H1 (cell line): ENCODE measurements around the gene TIGD2. TPM values are rescaled to one million over a fixed set of nuclear protein-coding genes. Genes with fewer than 3 reads are reported as not detected.

Experiments
- CTCF ChIA-PET: fragments of 300-600 bp; sonication (Branson Sonifier 250); formaldehyde crosslinking; loops from one replicate; lab custom pipeline; 2021; ENCODE audit not compliant: partially characterized antibody; lab: Charles Lee
- POLR2A ChIA-PET: fragments of 300-600 bp; sonication (Branson Sonifier 250); formaldehyde crosslinking; loops from one replicate; lab custom pipeline; 2021; ENCODE audit warnings: inconsistent platforms; ENCODE audit not compliant: partially characterized antibody; lab: Charles Lee
- DNase-seq, 2 experiments: peaks; one replicate each; pipeline versions ENCODE4 v3.0.0 to v3.0.0-alpha.2; 2010 to 2022; ENCODE audit warnings: low spot score in 2 of 2, low read depth in 1 of 2, mixed read lengths in 1 of 2
- FAIRE-seq: peaks from 2 replicates; lab custom pipeline; 2011; peaks lifted over from hg19 to GRCh38; lab: Jason Lieb, UNC
- H2AFZ ChIP-seq: 2 replicates; pipeline ENCODE4 v1.8.1; 2012; ENCODE audit warnings: low read length, inconsistent platforms
- H2AK5ac ChIP-seq: 2 replicates; pipeline ENCODE4 v1.6.1; 2013; ENCODE audit warnings: low read depth, low read length
- H2BK120ac ChIP-seq: replicated peaks from 2 replicates; pipeline ENCODE3; 2013; ENCODE audit warnings: low read depth, low read length, inconsistent platforms
- H2BK12ac ChIP-seq: 2 replicates; pipeline ENCODE4 v1.6.1; 2013; ENCODE audit warnings: low read depth, low read length
- H2BK15ac ChIP-seq: 2 replicates; pipeline ENCODE4 v1.6.1; 2013; ENCODE audit warnings: low read length
- H2BK20ac ChIP-seq: 2 replicates; pipeline ENCODE4 v1.6.1; 2013; ENCODE audit warnings: low read length
- H2BK5ac ChIP-seq: 2 replicates; pipeline ENCODE4 v1.6.1; 2013; ENCODE audit warnings: low read depth, low read length
- H3K14ac ChIP-seq: 2 replicates; pipeline ENCODE4 v1.6.1; 2013; ENCODE audit warnings: inconsistent platforms; ENCODE audit not compliant: insufficient read length
- H3K18ac ChIP-seq: 2 replicates; pipeline ENCODE4 v1.6.1; 2013; ENCODE audit warnings: low read length; ENCODE audit errors: extremely low read depth
- H3K23ac ChIP-seq: 2 replicates; pipeline ENCODE4 v1.6.1; 2013; ENCODE audit warnings: inconsistent platforms; ENCODE audit not compliant: insufficient read length
- H3K23me2 ChIP-seq: 2 replicates; pipeline ENCODE4 v1.6.1; 2013; ENCODE audit warnings: low read depth, low read length
- H3K27ac ChIP-seq: 2 replicates; pipeline ENCODE4 v1.6.1; 2011; ENCODE audit warnings: low read depth, low read length, inconsistent platforms
- H3K27me3 ChIP-seq, 4 experiments: replicated peaks in 1 of 4; 1 replicate in 1 of 4; 2 replicates in 3 of 4; pipeline versions ENCODE4 v1.6.1 to v1.8.1; 2011 to 2013; ENCODE audit warnings: low read length in 3 of 4, mild to moderate bottlenecking in 3 of 4, inconsistent platforms in 2 of 4, mixed read lengths in 2 of 4, moderate library complexity in 1 of 4; ENCODE audit not compliant: control insufficient read depth in 3 of 4, insufficient read depth in 3 of 4; ENCODE audit errors: extremely low read depth in 1 of 4
- H3K36me3 ChIP-seq, 4 experiments: 2 replicates each; pipeline versions ENCODE4 v1.6.1 to v1.8.1; 2011 to 2013; ENCODE audit warnings: mild to moderate bottlenecking in 4 of 4, low read length in 3 of 4, moderate library complexity in 2 of 4, control low read depth in 1 of 4, inconsistent platforms in 1 of 4; ENCODE audit not compliant: insufficient read depth in 4 of 4, control insufficient read depth in 2 of 4
- H3K4ac ChIP-seq: replicated peaks from 2 replicates; pipeline ENCODE3; 2013; ENCODE audit warnings: low read length, low read depth, mixed read lengths, inconsistent platforms; ENCODE audit not compliant: insufficient read length
- H3K4me1 ChIP-seq, 4 experiments: replicated peaks in 1 of 4; 1 replicate in 1 of 4; 2 replicates in 3 of 4; pipeline versions ENCODE4 v1.6.1 to v1.8.1; 2011 to 2013; ENCODE audit warnings: low read length in 3 of 4, inconsistent platforms in 2 of 4, mixed read lengths in 1 of 4; ENCODE audit not compliant: insufficient read depth in 4 of 4, control insufficient read depth in 3 of 4
- H3K4me2 ChIP-seq, 2 experiments: 2 replicates each; pipeline versions ENCODE4 v1.6.1 to v1.8.1; 2011 to 2013; ENCODE audit warnings: low read depth in 2 of 2, low read length in 2 of 2, control low read depth in 1 of 2, inconsistent platforms in 1 of 2, mild to moderate bottlenecking in 1 of 2; ENCODE audit not compliant: insufficient read depth in 1 of 2
- H3K4me3 ChIP-seq, 4 experiments: fragments of 200-600, 300-600 bp in 1 of 4; sonication (generic), shearing (Covaris generic), sonication (Bioruptor Twin) in 1 of 4; 2 replicates each; pipeline versions ENCODE4 v1.5.1 to v1.8.1; 2011 to 2016; ENCODE audit warnings: low read length in 4 of 4, low read depth in 3 of 4, control low read depth in 2 of 4, inconsistent platforms in 2 of 4, mild to moderate bottlenecking in 2 of 4, mixed read lengths in 1 of 4, moderate library complexity in 1 of 4; ENCODE audit not compliant: insufficient read depth in 2 of 4; ENCODE audit errors: extremely low read depth in 1 of 4
- H3K56ac ChIP-seq: replicated peaks from 2 replicates; pipeline ENCODE3; 2013; ENCODE audit warnings: low read depth, mild to moderate bottlenecking, mixed read lengths, low read length, inconsistent platforms; ENCODE audit not compliant: insufficient read length
- H3K79me1 ChIP-seq: 2 replicates; pipeline ENCODE4 v1.6.1; 2013; ENCODE audit warnings: low read depth, low read length, control low read depth
- H3K79me2 ChIP-seq, 2 experiments: 2 replicates each; pipeline versions ENCODE4 v1.6.1 to v1.8.1; 2012 to 2013; ENCODE audit warnings: low read length in 2 of 2, mild to moderate bottlenecking in 2 of 2, inconsistent platforms in 1 of 2; ENCODE audit not compliant: insufficient read depth in 2 of 2, control insufficient read depth in 1 of 2
- H3K9ac ChIP-seq, 4 experiments: replicated peaks in 1 of 4; 1 replicate in 1 of 4; 2 replicates in 3 of 4; pipeline versions ENCODE4 v1.6.1 to v1.8.1; 2011 to 2013; ENCODE audit warnings: low read depth in 3 of 4, low read length in 3 of 4, control low read depth in 2 of 4, mild to moderate bottlenecking in 2 of 4, moderate library complexity in 2 of 4, inconsistent platforms in 1 of 4; ENCODE audit errors: extremely low read depth in 1 of 4
- H3K9me3 ChIP-seq, 2 experiments: 2 replicates each; pipeline versions ENCODE4 v1.6.1 to v1.8.1; 2012 to 2013; ENCODE audit warnings: mild to moderate bottlenecking in 2 of 2, moderate library complexity in 2 of 2, control low read depth in 1 of 2, inconsistent platforms in 1 of 2, low read depth in 1 of 2, low read length in 1 of 2, mixed read lengths in 1 of 2; ENCODE audit not compliant: insufficient read depth in 2 of 2
- H4K20me1 ChIP-seq, 2 experiments: replicated peaks in 1 of 2; 2 replicates each; pipeline versions ENCODE3 to v1.8.1; 2011 to 2013; ENCODE audit warnings: inconsistent platforms in 2 of 2, low read length in 2 of 2, mild to moderate bottlenecking in 1 of 2; ENCODE audit not compliant: insufficient read depth in 2 of 2, control insufficient read depth in 1 of 2
- H4K5ac ChIP-seq: 2 replicates; pipeline ENCODE4 v1.6.1; 2013; ENCODE audit warnings: low read length, low read depth, mixed read lengths, inconsistent platforms; ENCODE audit not compliant: insufficient read length
- H4K8ac ChIP-seq: 2 replicates; pipeline ENCODE4 v1.8.0; 2013; ENCODE audit warnings: mild to moderate bottlenecking, moderate library complexity, low read length, inconsistent platforms; ENCODE audit not compliant: insufficient read depth; ENCODE audit errors: extremely low read depth
- H4K91ac ChIP-seq: replicated peaks from 2 replicates; pipeline ENCODE3; 2013; ENCODE audit warnings: low read length, mixed read lengths, inconsistent platforms; ENCODE audit not compliant: insufficient read length
- BRCA1 ChIP-seq: IDR thresholded peaks from 2 replicates; pipeline ENCODE4 v1.6.1; 2012; ENCODE audit warnings: low read depth, low read length, improper control_type of control experiment
- CHD1 ChIP-seq: IDR thresholded peaks from 2 replicates; pipeline ENCODE4 v1.6.1; 2012; ENCODE audit warnings: low read depth, low read length, improper control_type of control experiment
- FOSL1 ChIP-seq: IDR thresholded peaks from 2 replicates; pipeline ENCODE4 v1.6.1; 2011; ENCODE audit warnings: mild to moderate bottlenecking, low read depth, low read length, moderate library complexity; ENCODE audit not compliant: insufficient read depth
- GABPA ChIP-seq: IDR thresholded peaks from 2 replicates; pipeline ENCODE4 v1.6.1; 2011; ENCODE audit warnings: mild to moderate bottlenecking, low read length, moderate library complexity, borderline replicate concordance; ENCODE audit not compliant: insufficient read depth
- KDM4A ChIP-seq: IDR thresholded peaks from one replicate; pipeline ENCODE4 v1.7.1; 2012; ENCODE audit warnings: low read depth, mild to moderate bottlenecking, moderate library complexity, low read length, inconsistent platforms; ENCODE audit not compliant: severe bottlenecking
- POLR2A ChIP-seq, 2 experiments: IDR thresholded peaks; 1 replicate in 1 of 2; 2 replicates in 1 of 2; pipeline ENCODE4 v1.6.1; 2011; ENCODE audit warnings: low read depth in 2 of 2, low read length in 2 of 2, mild to moderate bottlenecking in 2 of 2; ENCODE audit errors: control extremely low read depth in 1 of 2
- RBBP5 ChIP-seq: IDR thresholded peaks from 2 replicates; pipeline ENCODE4 v1.7.1; 2012; ENCODE audit warnings: low read depth, mild to moderate bottlenecking, inconsistent platforms, low read length, moderate library complexity, borderline replicate concordance
- RNF2 ChIP-seq: fragments of 200-900, 300-1000 bp; sonication (generic); IDR thresholded peaks from 2 replicates; pipeline ENCODE4 v1.7.1; 2016; ENCODE audit warnings: borderline replicate concordance, low read depth, mild to moderate bottlenecking, antibody characterized with exemption, low read length; ENCODE audit not compliant: poor library complexity, severe bottlenecking; ENCODE audit errors: missing control alignments
- RXRA ChIP-seq: IDR thresholded peaks from 2 replicates; pipeline ENCODE4 v1.6.1; 2011; ENCODE audit warnings: low read depth, mild to moderate bottlenecking, low read length, moderate library complexity; ENCODE audit not compliant: insufficient read depth
- SAP30 ChIP-seq: fragments of 300-600 bp; sonication (generic); IDR thresholded peaks from 2 replicates; pipeline ENCODE4 v1.7.1; 2012; ENCODE audit warnings: low read length, moderate library complexity, mild to moderate bottlenecking, inconsistent platforms; ENCODE audit not compliant: insufficient read depth, insufficient replicate concordance
- TCF12 ChIP-seq: IDR thresholded peaks from 2 replicates; pipeline ENCODE4 v1.6.1; 2011; ENCODE audit warnings: low read depth, mild to moderate bottlenecking, low read length
- WGBS, 2 experiments: shearing (Covaris generic) in 1 of 2; methylation state at CpG; one replicate each; pipeline versions ENCODE4 v1.1.6 to v1.1.7; 2013 to 2015; ENCODE audit warnings: low lambda C conversion rate in 2 of 2, mixed read lengths in 2 of 2, inconsistent platforms in 1 of 2, low coverage in 1 of 2, missing lambda C conversion rate in 1 of 2; ENCODE audit not compliant: insufficient replicate concordance in 2 of 2, insufficient coverage in 1 of 2, insufficient read length in 1 of 2; ENCODE audit errors: extremely low coverage in 1 of 2, missing lambda C conversion rate in 1 of 2; 5-methylcytosine and 5-hydroxymethylcytosine counted together
- polyA plus RNA-seq, 7 experiments: library from polyadenylated mRNA; depleted of rRNA in 3 of 7; stranded (reverse) in 5 of 7; unstranded in 2 of 7; fragments of >200 nt in 5 of 7; fragments of 200-250 nt in 2 of 7; gene quantifications; 1 replicate in 5 of 7; 2 replicates in 1 of 7; 4 replicates in 1 of 7; pipeline versions ENCODE4 v1.2.1 to v1.2.3, GENCODE V29; 2011 to 2013; ENCODE audit warnings: missing spikeins in 2 of 7, mixed read lengths in 2 of 7
- total RNA-seq: library from RNA; stranded (reverse); fragmentation: NEBNext Ultra II Directional; extraction: Animal tissue kit (Norgen Biotek cat#: 25700); gene quantifications from 2 replicates; pipeline ENCODE4 v1.2.1, GENCODE V29; 2021
- TF ChIP-seq, protein P1 (sequence below): IDR thresholded peaks from 2 replicates; pipeline ENCODE4 v1.6.1; 2011; ENCODE audit warnings: low read depth, mild to moderate bottlenecking, low read length; ENCODE audit not compliant: insufficient read depth

The TIGD2 gene
- total and polyA plus RNA-seq, 2 of the 8 experiments (the other 6 are each of a cell fraction or from before 2014, with no cell fraction given), result 2.4 to 5.7 TPM

DNA sequence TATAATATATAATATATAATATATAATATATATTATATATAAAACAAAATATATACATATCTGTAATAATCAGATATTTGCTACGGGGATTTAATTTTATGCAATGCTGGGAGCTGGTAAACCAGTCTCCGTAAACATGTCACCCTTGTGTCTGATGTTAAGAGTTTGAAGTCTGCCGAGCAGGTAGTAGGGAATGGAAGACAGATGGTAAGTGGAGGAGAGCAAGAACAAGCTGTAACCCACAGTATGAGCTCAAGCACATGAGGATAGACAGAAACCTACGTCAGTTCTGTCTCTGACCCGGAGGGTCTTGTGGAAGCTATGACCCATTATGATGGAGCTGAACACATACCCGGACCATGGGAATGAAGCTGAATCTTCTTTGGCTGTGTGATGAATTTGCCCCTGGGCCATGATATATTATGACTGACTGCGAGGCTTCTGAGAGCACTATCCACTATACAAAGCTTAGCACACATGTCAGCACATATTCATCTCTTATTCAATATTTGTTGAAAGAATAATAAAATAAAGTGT, 46.2 kb downstream of the TIGD2 start:
- no peak overlapping the region for H3K4me2 ChIP-seq
- H2BK15ac ChIP-seq, result no peak overlapping the region
- POLR2A ChIA-PET, result no interaction called here
- 89% methylated on average over 7 of the region's 7 CpGs; no CpG with 5 or more reads in 1 of the 2 experiments for WGBS, 2 experiments
- H4K91ac ChIP-seq, result no peak overlapping the region
- H3K27ac ChIP-seq, result no peak overlapping the region
- CTCF ChIA-PET, result interaction anchor here (0.9 to 1.5 kb wide), 7 partner anchors 15 to 451 kb away, joined by 3 to 4 read pairs (median 3); no protein-coding TSS in a partner anchor
- H3K4me3 ChIP-seq, result no peak overlapping the region
- DNase-seq (no peak), FAIRE-seq (no peak)
- H3K23ac ChIP-seq, result no peak overlapping the region
- no peak overlapping the region for H3K9ac ChIP-seq
- H2BK12ac ChIP-seq, result no peak overlapping the region
- no peak overlapping the region for H3K14ac ChIP-seq
- H3K79me1 ChIP-seq, result no peaks in the 10 kb centered on the region
- H3K4ac ChIP-seq, result no peak overlapping the region
- no peaks in the 10 kb centered on the region for H3K23me2 ChIP-seq
- no peaks in the 10 kb centered on the region for H3K27me3 ChIP-seq
- H2BK5ac ChIP-seq, result no peak overlapping the region
- no peaks in the 10 kb centered on the region for H3K9me3 ChIP-seq
- 0 out of 7 replicates have a peak, but pooled peaks cover 0 to 3% (median 0%) of the 10 kb centered on the region in 4 experiments for H3K4me1 ChIP-seq
- no peak overlapping the region for H3K56ac ChIP-seq
- H4K5ac ChIP-seq, result no peak overlapping the region
- no peaks in the 10 kb centered on the region for H4K20me1 ChIP-seq
- H3K18ac ChIP-seq, result no peak overlapping the region
- no peaks in the 10 kb centered on the region for H3K36me3 ChIP-seq
- no peak overlapping the region for H4K8ac ChIP-seq
- no peak overlapping the region for H2BK20ac ChIP-seq
- no peak overlapping the region for H2AK5ac ChIP-seq
- no peak overlapping the region for H2BK120ac ChIP-seq
- no peaks in the 10 kb centered on the region for H3K79me2 ChIP-seq
- 0 out of 2 replicates have a peak overlapping the region, but pooled peaks have one; percentile 65 for H2AFZ ChIP-seq
- TF ChIP-seq KDM4A, result no peak
- no peak for TF ChIP-seq TCF12
- TF ChIP-seq RXRA, result no peak
- no peak for TF ChIP-seq CHD1
- no peak for TF ChIP-seq SAP30
- TF ChIP-seq BRCA1, result no peak
- no peak for TF ChIP-seq FOSL1
- TF ChIP-seq POLR2A (IDR thresholded peaks at IDR 0.05; ENCODE audit: control extremely low read depth in 1 of 2, low read depth in 2 of 2, low read length in 2 of 2), result no peak
- TF ChIP-seq GABPA, result no peak
- no peak for TF ChIP-seq RBBP5
- TF ChIP-seq, protein P1, sequence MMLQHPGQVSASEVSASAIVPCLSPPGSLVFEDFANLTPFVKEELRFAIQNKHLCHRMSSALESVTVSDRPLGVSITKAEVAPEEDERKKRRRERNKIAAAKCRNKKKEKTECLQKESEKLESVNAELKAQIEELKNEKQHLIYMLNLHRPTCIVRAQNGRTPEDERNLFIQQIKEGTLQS, result no peak
- TF ChIP-seq RNF2, result no peak
